HG02884 (cell line): ENCODE data around the gene CHST9.
"Not testable (repeated sequence)": the region's sequence is repeated elsewhere in the genome, so short reads cannot be mapped to it uniquely, and the experiment has no call there.

Experiments used
- ATAC-seq: cut with Tn5 transposase; IDR thresholded peaks from one replicate; pipeline ENCODE4 v1.9.1; 2021; ENCODE audit warnings: mild to moderate bottlenecking, moderate library complexity; ENCODE audit not compliant: unreplicated experiment

Gene CHST9

GRCh38 chr18:27185025-27185763 is at the start of gene CHST9:
TSS of gene CHST9 (minus strand) at chr18:27185308. CDS start at chr18:27142809, 42,499 bp downstream.
- ATAC-seq = no peak

DNA sequence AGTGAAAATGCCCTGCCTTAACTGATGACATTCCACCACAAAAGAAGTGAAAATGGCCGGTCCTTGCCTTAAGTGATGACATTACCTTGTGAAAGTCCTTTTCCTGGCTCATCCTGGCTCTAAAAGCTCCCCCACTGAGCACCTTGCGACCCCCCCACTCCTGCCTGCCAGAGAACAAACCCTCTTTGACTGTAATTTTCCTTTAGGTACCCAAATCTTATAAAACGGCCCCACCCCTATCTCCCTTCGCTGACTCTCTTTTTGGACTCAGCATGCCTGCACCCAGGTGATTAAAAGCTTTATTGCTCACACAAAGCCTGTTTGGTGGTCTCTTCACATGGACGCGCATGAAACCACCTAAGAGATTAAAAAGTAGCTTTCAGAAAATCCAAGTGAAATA is 47.2 kb upstream of the CHST9 start:
- ATAC-seq = not testable (repeated sequence)

DNA sequence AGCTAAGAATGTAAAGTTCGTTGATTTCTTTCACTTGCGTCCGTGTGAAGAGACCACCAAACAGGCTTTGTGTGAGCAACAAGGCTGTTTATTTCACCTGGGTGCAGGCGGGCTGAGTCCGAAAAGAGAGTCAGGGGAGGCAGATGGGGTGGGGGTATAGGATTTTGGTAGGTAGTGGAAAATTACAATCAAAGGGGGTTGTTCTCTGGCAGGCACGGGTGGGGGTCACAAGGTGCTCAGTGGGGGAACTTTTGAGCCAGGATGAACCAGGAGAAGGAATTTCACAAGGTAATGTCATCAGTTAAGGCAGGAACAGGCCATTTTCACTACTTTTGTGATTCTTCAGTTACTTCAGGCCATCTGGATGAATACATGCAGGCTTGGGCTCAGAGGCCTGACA is 46.6 kb upstream of the CHST9 start:
- ATAC-seq = not testable (repeated sequence)

GRCh38 chr18:27231221-27231620 is 46.1 kb upstream of the CHST9 start:
- ATAC-seq = not testable (repeated sequence)

DNA sequence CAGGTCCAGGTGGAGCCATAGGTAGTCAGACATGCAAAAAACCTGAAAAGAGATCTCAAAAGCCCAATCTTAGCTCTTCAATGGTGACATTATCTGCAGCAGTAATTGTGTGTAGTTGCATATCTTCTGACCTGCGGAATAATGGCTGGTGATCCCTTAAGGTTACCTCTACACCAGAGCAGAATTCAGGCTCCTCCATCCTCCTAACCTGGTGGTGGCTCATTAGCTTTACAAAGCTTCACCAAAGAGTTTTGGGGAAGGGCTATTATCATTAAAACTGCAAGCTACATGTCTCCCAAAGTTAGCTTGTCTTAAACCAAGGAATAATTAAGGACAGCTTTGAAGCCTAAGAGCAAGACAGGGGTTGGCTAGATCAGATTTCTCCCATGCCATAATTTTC is 42.6 kb upstream of the CHST9 start:
- no peak for ATAC-seq

- ATAC-seq = no peak
Observed at GRCh38 chr18:27226556-27227075, 41.5 kb upstream of the CHST9 start.

DNA sequence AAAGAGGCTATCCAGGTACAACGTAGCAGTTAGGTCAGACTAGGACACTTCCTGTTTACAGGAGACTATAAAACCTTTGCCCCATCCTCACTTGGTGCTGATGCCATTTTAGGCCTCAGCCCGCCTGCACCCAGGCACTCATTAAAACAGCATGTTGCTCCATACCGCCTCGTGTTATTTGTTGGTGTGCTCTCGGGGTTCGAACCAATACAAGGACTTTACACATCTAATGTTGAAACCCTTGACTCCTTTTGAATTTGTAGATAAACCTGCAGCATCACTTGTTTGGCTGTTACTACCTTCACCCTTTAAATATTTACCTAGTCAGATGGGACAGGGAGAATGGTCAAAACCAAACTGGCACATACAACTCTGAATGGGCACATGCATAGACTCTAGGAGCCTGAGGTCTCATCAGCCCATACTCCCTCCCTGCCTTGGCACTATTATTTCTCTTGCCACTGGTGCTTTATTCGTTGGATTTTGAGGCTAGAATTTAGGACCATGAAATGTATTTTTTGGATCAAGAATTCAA is 40.9 kb upstream of the CHST9 start:
- ATAC-seq = no peak

- no peak for ATAC-seq
Observed at GRCh38 chr18:27223526-27224291, 38.6 kb upstream of the CHST9 start.

- ATAC-seq = no peak
Observed at GRCh38 chr18:27214831-27215230, 29.7 kb upstream of the CHST9 start.

DNA sequence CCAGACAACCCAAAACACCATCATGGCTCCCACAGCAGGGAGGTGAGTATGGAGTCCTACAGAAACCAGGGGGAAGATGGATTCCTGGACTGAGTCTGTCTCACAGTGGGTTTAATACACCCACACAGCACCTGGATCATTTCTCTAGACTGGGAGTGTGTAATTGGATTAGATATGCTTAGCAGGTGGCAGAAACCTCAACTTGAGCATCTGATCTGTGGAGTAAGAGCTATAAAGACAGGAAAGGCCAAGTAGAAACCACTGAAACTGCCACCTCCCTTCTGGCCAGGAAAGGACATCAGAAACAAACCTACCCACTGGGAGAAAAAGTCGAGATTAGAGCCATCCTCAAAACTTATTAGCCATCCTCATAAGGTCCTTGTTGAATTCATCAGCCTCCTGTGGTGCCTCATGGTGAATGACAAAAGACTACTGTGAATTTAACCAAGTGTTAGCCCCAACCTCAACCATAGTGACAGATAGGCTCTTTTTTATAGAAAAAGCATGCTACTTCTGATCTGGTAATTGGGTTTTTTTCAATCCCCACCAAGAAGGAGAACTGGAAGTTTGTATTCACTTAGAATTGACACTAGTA is 28.1 kb upstream of the CHST9 start:
- no peak for ATAC-seq

GRCh38 chr18:27211569-27211968 is 26.5 kb upstream of the CHST9 start:
- ATAC-seq = no peak

- no peak for ATAC-seq
Observed at GRCh38 chr18:27206411-27206810, 21.3 kb upstream of the CHST9 start.

DNA sequence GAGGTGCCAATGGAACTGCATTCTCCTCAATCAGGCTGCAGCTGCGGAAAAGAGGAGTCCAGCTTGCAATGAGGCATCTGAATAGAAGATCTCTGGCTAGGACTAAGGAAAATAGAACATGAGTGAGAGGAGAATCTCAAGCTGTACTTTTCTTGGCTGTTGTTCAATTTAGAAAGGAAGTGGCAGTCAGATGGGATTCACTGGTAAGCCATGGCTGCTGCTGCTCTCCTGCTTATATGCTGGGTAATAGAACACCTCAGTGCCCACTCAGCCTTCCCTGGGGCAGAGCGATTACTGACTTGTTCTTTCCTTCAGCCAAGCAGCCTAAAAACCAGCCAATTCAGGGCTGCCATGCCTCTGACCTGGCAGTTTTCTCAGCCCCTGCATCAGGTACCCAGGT is 17.6 kb upstream of the CHST9 start:
- ATAC-seq = no peak

DNA sequence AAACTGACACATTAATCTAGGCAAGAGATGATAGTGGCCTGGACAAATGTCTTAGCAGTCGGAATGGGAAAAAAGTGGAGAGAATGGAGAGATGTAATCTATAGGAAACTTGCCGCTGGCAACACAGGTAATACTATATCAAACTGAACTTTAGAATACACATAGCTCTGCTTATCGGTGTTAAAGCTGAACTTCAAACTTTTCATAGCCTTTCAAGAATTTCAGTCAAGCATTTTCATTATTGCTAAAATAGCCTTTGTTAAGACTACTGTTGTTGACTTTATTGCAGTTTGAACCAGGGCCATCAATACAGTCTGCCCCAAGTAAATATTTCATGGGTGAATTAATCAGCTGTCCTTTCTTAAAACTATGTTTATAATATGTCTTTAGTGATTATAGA is 12.9 kb upstream of the CHST9 start:
- ATAC-seq = no peak

GRCh38 chr18:27188309-27188708 is 3.2 kb upstream of the CHST9 start:
- no peak for ATAC-seq

- no peak for ATAC-seq
Observed at GRCh38 chr18:27185897-27186296, 789 bp upstream of the CHST9 start.

DNA sequence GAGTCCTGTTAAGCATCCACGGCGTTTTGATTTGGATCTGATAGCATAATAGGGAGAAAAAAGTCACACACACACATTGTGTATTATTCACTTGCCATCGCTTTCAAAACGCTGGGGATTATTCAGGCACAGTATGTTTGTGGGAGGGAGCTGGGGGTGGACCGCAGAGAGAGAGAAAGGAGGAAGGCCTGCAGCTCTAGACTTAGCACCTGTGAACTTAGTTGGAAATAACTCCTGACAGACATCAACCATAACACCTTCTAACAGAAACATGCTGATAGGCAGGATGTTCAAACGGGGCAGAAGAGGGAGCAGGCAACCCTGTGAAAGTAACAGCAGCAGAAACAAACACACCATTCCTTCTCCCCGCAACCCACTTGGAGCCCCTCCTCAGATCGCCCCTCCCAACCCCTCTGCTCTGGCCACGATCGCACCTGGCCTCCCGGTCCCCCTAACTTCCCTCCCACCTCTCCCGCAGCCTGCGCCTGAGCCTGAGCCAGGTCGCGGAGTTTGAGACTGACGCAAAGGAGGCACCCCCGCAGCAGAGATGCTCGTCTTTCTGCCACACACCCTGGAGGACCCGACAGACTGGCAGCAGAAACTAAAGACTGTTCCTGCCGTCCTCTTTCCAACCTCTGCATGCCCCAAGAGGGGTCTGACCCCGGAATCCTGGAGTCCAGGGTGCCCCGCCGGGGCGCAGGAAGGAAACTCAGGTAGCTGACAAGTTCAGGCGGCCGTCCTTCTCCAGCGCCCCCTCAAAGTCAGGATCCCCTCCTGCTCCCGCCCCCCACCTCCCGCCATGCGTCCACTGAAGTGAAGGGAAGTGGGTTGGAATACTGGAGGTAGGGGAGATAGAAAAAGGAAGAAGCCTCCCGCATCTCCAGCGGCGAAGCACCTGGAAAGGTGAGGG is 738 bp downstream of the CHST9 start:
- no peak for ATAC-seq

- ATAC-seq = no peak
Observed at GRCh38 chr18:27181726-27182125, 3.4 kb downstream of the CHST9 start.

DNA sequence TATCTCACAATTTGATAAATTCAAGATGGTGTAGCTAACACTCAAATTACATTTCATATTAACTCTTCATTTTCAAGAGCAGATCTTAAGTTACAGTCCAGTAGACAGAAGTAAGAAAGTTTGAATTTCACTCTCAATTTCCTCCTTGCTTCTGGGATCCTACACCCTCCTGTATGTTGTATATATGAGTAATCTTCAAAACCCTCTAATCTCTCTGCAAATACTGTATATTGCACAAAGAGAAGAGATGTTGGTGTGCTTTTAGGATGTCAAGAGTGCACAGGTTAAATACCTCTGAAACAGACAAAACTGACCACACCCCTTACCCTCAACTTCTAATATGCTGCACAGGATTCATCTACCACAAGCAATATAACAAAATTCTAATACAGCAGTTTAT is 6.7 kb downstream of the CHST9 start:
- no peak for ATAC-seq

DNA sequence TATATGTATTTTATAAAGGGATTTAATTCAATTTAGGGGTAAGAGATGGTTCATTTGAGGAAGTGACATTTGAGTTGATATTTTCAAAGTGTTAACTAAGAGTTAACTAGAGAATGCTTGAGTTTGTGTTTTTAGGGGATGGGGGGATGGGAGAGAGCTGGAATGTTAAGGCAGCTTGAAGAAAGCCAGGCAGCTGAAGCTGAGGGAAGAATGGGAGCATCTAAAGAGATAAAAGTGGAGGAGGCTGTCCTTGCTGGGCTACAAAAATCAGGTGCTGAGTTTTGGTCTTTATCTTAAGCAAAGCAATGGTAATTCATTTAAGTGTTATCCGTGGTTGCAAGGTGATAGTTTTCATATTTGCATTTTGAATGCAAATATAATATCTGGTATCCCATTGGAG is 9.2 kb downstream of the CHST9 start:
- no peak for ATAC-seq
